Measurements from ENCODE around the gene PPARG.

- TF ChIP-seq STAT1 (IDR thresholded peaks at IDR 0.05; ENCODE audit: unreplicated experiment): no peak
- no peak for TF ChIP-seq CTCF (conservative IDR thresholded peaks at IDR 0.05; ENCODE audit: low read depth in 2 of 2)
- no peak for TF ChIP-seq POLR2AphosphoS5 (IDR thresholded peaks at IDR 0.05; ENCODE audit: low read depth)
- no peak for TF ChIP-seq EZH2 (IDR thresholded peaks at IDR 0.05; ENCODE audit: low read depth, unreplicated experiment)
- no peak for TF ChIP-seq EZH2phosphoT487 (IDR thresholded peaks at IDR 0.05; ENCODE audit: unreplicated experiment)
- TF ChIP-seq NANOG (IDR thresholded peaks at IDR 0.05; ENCODE audit: borderline replicate concordance): no peak
- TF ChIP-seq JUNB (IDR thresholded peaks at IDR 0.05; ENCODE audit: unreplicated experiment): no peak
- no peak for TF ChIP-seq CREB1 (CRISPR knock-in tag; IDR thresholded peaks at IDR 0.05; ENCODE audit: low read depth)
- no peak for TF ChIP-seq REST (IDR thresholded peaks at IDR 0.05; ENCODE audit: unreplicated experiment)
- no peak for TF ChIP-seq ETS1 (IDR thresholded peaks at IDR 0.05)
- no peak for TF ChIP-seq ZNF462 (CRISPR knock-in tag; IDR thresholded peaks at IDR 0.05)
Observed at GRCh38 chr3:12278566-12278965, 10.3 kb upstream of the PPARG start.
